Trophoblast cell (in vitro differentiated cells and primary cell): Measurements from ENCODE around the gene RTCA.

ENCODE experiments used
- DNase-seq, 2 donors: peaks; one replicate each; pipeline ENCODE4 v3.0.0-alpha.2; 2016
- H2AFZ ChIP-seq: 2 replicates; pipeline ENCODE4 v1.6.1; 2013; ENCODE audit warnings: low read length, moderate library complexity, mild to moderate bottlenecking; ENCODE audit not compliant: insufficient read depth, poor library complexity
- H2AK5ac ChIP-seq: 2 replicates; pipeline ENCODE4 v1.6.1; 2013; ENCODE audit warnings: mild to moderate bottlenecking, low read length
- H2BK120ac ChIP-seq: 2 replicates; pipeline ENCODE4 v1.6.1; 2013; ENCODE audit warnings: low read length, mild to moderate bottlenecking, moderate library complexity; ENCODE audit not compliant: insufficient read depth, poor library complexity
- H2BK12ac ChIP-seq: 2 replicates; pipeline ENCODE4 v1.6.1; 2013; ENCODE audit warnings: mild to moderate bottlenecking, low read length, moderate library complexity
- H2BK5ac ChIP-seq: 2 replicates; pipeline ENCODE4 v1.6.1; 2013; ENCODE audit warnings: low read length, low read depth, moderate library complexity, mild to moderate bottlenecking; ENCODE audit not compliant: poor library complexity
- H3K14ac ChIP-seq: 2 replicates; pipeline ENCODE4 v1.6.1; 2013; ENCODE audit warnings: mild to moderate bottlenecking, low read length
- H3K18ac ChIP-seq: 2 replicates; pipeline ENCODE4 v1.6.1; 2013; ENCODE audit warnings: mild to moderate bottlenecking, low read length
- H3K23ac ChIP-seq: 2 replicates; pipeline ENCODE4 v1.6.1; 2013; ENCODE audit warnings: low read length
- H3K27ac ChIP-seq: 2 replicates; pipeline ENCODE4 v1.5.1; 2013; ENCODE audit warnings: low read depth, mild to moderate bottlenecking, inconsistent platforms, low read length, moderate library complexity
- H3K27me3 ChIP-seq: 2 replicates; pipeline ENCODE4 v1.6.1; 2013; ENCODE audit warnings: inconsistent platforms, mild to moderate bottlenecking, low read length, moderate library complexity; ENCODE audit not compliant: insufficient read depth
- H3K36me3 ChIP-seq, 2 experiments: 1 replicate in 1 of 2; 2 replicates in 1 of 2; pipeline ENCODE4 v1.6.1; 2013; ENCODE audit warnings: low read length in 2 of 2, mild to moderate bottlenecking in 2 of 2, moderate library complexity in 1 of 2; ENCODE audit not compliant: insufficient read depth in 2 of 2, control insufficient read depth in 1 of 2
- H3K4ac ChIP-seq: 2 replicates; pipeline ENCODE4 v1.6.1; 2013; ENCODE audit warnings: low read depth, mild to moderate bottlenecking, low read length, moderate library complexity
- H3K4me1 ChIP-seq, 2 experiments: 1 replicate in 1 of 2; 2 replicates in 1 of 2; pipeline ENCODE4 v1.6.1; 2013; ENCODE audit warnings: low read length in 2 of 2, mild to moderate bottlenecking in 2 of 2, moderate library complexity in 1 of 2; ENCODE audit not compliant: insufficient read depth in 2 of 2, control insufficient read depth in 1 of 2
- H3K4me2 ChIP-seq: 2 replicates; pipeline ENCODE4 v1.6.1; 2013; ENCODE audit warnings: inconsistent platforms, mild to moderate bottlenecking, low read length, moderate library complexity
- H3K4me3 ChIP-seq: 2 replicates; pipeline ENCODE4 v1.5.1; 2013; ENCODE audit warnings: mild to moderate bottlenecking, low read depth, low read length, inconsistent platforms
- H3K79me1 ChIP-seq: one replicate; pipeline ENCODE4 v1.6.1; 2013; ENCODE audit warnings: low read length
- H3K79me2 ChIP-seq: 2 replicates; pipeline ENCODE4 v1.6.1; 2013; ENCODE audit warnings: low read length, mild to moderate bottlenecking; ENCODE audit not compliant: control insufficient read depth, insufficient read depth, poor library complexity
- H3K9ac ChIP-seq: 2 replicates; pipeline ENCODE4 v1.6.1; 2013; ENCODE audit warnings: mild to moderate bottlenecking, low read length
- H3K9me3 ChIP-seq: 2 replicates; pipeline ENCODE4 v1.6.1; 2013; ENCODE audit warnings: low read depth, mild to moderate bottlenecking, control low read depth, inconsistent platforms, low read length; ENCODE audit not compliant: insufficient read depth
- H4K12ac ChIP-seq: 2 replicates; pipeline ENCODE4 v1.6.1; 2013; ENCODE audit warnings: low read depth, mild to moderate bottlenecking, low read length, moderate library complexity
- H4K8ac ChIP-seq: 2 replicates; pipeline ENCODE4 v1.6.1; 2013; ENCODE audit warnings: low read depth, mild to moderate bottlenecking, low read length, moderate library complexity
- H4K91ac ChIP-seq: one replicate; pipeline ENCODE4 v1.6.1; 2013; ENCODE audit warnings: low read depth, mild to moderate bottlenecking, low read length, moderate library complexity
- WGBS: extraction: QIAGEN DNeasy Blood & Tissue Kit; methylation state at CpG from one replicate; pipeline ENCODE4 v1.1.7; 2013; ENCODE audit warnings: missing lambda C conversion rate; ENCODE audit not compliant: insufficient read length, insufficient coverage; ENCODE audit errors: extremely low coverage; 5-methylcytosine and 5-hydroxymethylcytosine counted together

RTCA gene

GRCh38 chr1:100321506-100321905 lies 55.5 kb downstream of the RTCA start:
- DNase-seq: no peak
- H2AK5ac ChIP-seq: no peak overlapping the region
- no peak overlapping the region for H2AFZ ChIP-seq
- no peak overlapping the region for H3K4ac ChIP-seq
- H4K12ac ChIP-seq: no peak overlapping the region
- H3K79me2 ChIP-seq: no peaks in the 10 kb centered on the region
- no peaks in the 10 kb centered on the region for H3K27me3 ChIP-seq
- H3K79me1 ChIP-seq: no peaks in the 10 kb centered on the region
- no peak overlapping the region for H3K18ac ChIP-seq
- H3K36me3 ChIP-seq: no peaks in the 10 kb centered on the region
- H2BK12ac ChIP-seq: no peak overlapping the region
- no peak overlapping the region for H3K27ac ChIP-seq
- WGBS: no CpG with 5 or more reads among the region's 8 CpGs
- H3K9ac ChIP-seq: no peak overlapping the region
- H3K4me1 ChIP-seq: no peaks in the 10 kb centered on the region
- H4K8ac ChIP-seq: no peak overlapping the region
- H4K91ac ChIP-seq: no peak overlapping the region
- peaks cover 4% of the 10 kb centered on the region for H3K9me3 ChIP-seq
- no peak overlapping the region for H3K4me3 ChIP-seq
- no peak overlapping the region for H3K23ac ChIP-seq
- no peak overlapping the region for H3K4me2 ChIP-seq
- H2BK5ac ChIP-seq: no peak overlapping the region
- H3K14ac ChIP-seq: no peak overlapping the region
- no peak overlapping the region for H2BK120ac ChIP-seq

- WGBS: no CpG with 5 or more reads among the region's 1 CpG
- Histone ChIP-seq H3K79me1 (no peaks in the 10 kb centered on the region), H4K8ac (no peak overlapping the region), H3K18ac (no peak overlapping the region), H4K91ac (no peak overlapping the region), H2BK5ac (no peak overlapping the region), H2BK120ac (no peak overlapping the region), H4K12ac (no peak overlapping the region), H3K9me3 (peaks cover 4% of the 10 kb centered on the region), H2AK5ac (no peak overlapping the region), H3K4me2 (no peak overlapping the region), H3K4ac (no peak overlapping the region), H3K9ac (no peak overlapping the region), H3K79me2 (no peaks in the 10 kb centered on the region), H3K27me3 (no peaks in the 10 kb centered on the region), H2BK12ac (no peak overlapping the region), H3K36me3 (no peaks in the 10 kb centered on the region), H3K14ac (no peak overlapping the region), H3K4me1 (no peaks in the 10 kb centered on the region), H2AFZ (no peak overlapping the region), H3K27ac (no peak overlapping the region), H3K23ac (no peak overlapping the region), H3K4me3 (no peak overlapping the region)
- peak in 1 of 2 donors; percentile 4 for DNase-seq
Observed at GRCh38 chr1:100322436-100323211, 56.6 kb downstream of the RTCA start.

- Histone ChIP-seq H3K36me3 (no peaks in the 10 kb centered on the region), H3K23ac (no peak overlapping the region), H3K27me3 (no peaks in the 10 kb centered on the region), H3K4me2 (no peak overlapping the region), H4K8ac (no peak overlapping the region), H3K18ac (no peak overlapping the region), H3K9me3 (peaks cover 4% of the 10 kb centered on the region), H3K14ac (no peak overlapping the region), H3K27ac (no peak overlapping the region), H4K91ac (no peak overlapping the region), H3K4me3 (no peak overlapping the region), H2AFZ (no peak overlapping the region), H4K12ac (no peak overlapping the region), H3K79me2 (no peaks in the 10 kb centered on the region), H2AK5ac (no peak overlapping the region), H3K4me1 (no peaks in the 10 kb centered on the region), H3K9ac (no peak overlapping the region), H2BK120ac (no peak overlapping the region), H3K79me1 (no peaks in the 10 kb centered on the region), H2BK12ac (no peak overlapping the region), H2BK5ac (no peak overlapping the region), H3K4ac (no peak overlapping the region)
- DNase-seq: no peak
- no CpG with 5 or more reads among the region's 6 CpGs for WGBS
Observed at GRCh38 chr1:100323419-100324106, 57.5 kb downstream of the RTCA start.

- H3K4me3 ChIP-seq: no peak overlapping the region
- H3K79me2 ChIP-seq: no peaks in the 10 kb centered on the region
- no peak overlapping the region for H3K18ac ChIP-seq
- no peak overlapping the region for H2BK120ac ChIP-seq
- no peaks in the 10 kb centered on the region for H3K36me3 ChIP-seq
- H3K79me1 ChIP-seq: no peaks in the 10 kb centered on the region
- H4K8ac ChIP-seq: no peak overlapping the region
- H2AK5ac ChIP-seq: no peak overlapping the region
- H3K14ac ChIP-seq: no peak overlapping the region
- H2BK5ac ChIP-seq: no peak overlapping the region
- no peak for DNase-seq
- no peak overlapping the region for H3K27ac ChIP-seq
- H3K9me3 ChIP-seq: no peaks in the 10 kb centered on the region
- H3K23ac ChIP-seq: no peak overlapping the region
- no peaks in the 10 kb centered on the region for H3K4me1 ChIP-seq
- no peak overlapping the region for H3K4ac ChIP-seq
- no peak overlapping the region for H4K91ac ChIP-seq
- H3K27me3 ChIP-seq: no peaks in the 10 kb centered on the region
- H3K9ac ChIP-seq: no peak overlapping the region
- no peak overlapping the region for H3K4me2 ChIP-seq
- no peak overlapping the region for H2BK12ac ChIP-seq
- WGBS: no CpG with 5 or more reads among the region's 7 CpGs
- no peak overlapping the region for H2AFZ ChIP-seq
- H4K12ac ChIP-seq: no peak overlapping the region
Observed at GRCh38 chr1:100325415-100326324, 59.7 kb downstream of the RTCA start.
